Activated CD4-positive, alpha-beta T cell treated with anti-CD3 and anti-CD28 coated beads for 1 hour (primary cell): Measurements from ENCODE around the gene ZNF524.
A peak's percentile ranks its signal among the peaks of the same experiment; 100 is the strongest.

ENCODE experiments used
- DNase-seq: peaks from one replicate; pipeline ENCODE4 v3.0.0-alpha.2; 2020

ZNF524 gene

GRCh38 chr19:55603581-55604292 lies 3.6 kb downstream of the ZNF524 start:
- no peak for DNase-seq

- DNase-seq: peak; percentile 98
These were observed 5.1 kb downstream of the ZNF524 start for GRCh38 chr19:55605207-55605636.

- peak; percentile 58 for DNase-seq
These were observed 5.8 kb downstream of the ZNF524 start, which contains the start of gene ZNF865 for GRCh38 chr19:55605637-55606470. Gene ZNF865 (plus strand): TSS chr19:55605647. CDS start chr19:55613619, 7,972 bp downstream.

- DNase-seq: no peak
These were observed 6.3 kb downstream of the ZNF524 start for GRCh38 chr19:55606471-55606787.

- DNase-seq: no peak
These were observed 6.7 kb downstream of the ZNF524 start for GRCh38 chr19:55606817-55607216.

- DNase-seq: no peak
These were observed 9.2 kb downstream of the ZNF524 start for GRCh38 chr19:55609326-55609725.

GRCh38 chr19:55611300-55611982 lies 11.4 kb downstream of the ZNF524 start:
- no peak for DNase-seq

GRCh38 chr19:55611983-55612645 lies 12.0 kb downstream of the ZNF524 start:
- no peak for DNase-seq

- no peak for DNase-seq
These were observed 13.3 kb downstream of the ZNF524 start for GRCh38 chr19:55613396-55613795.

- no peak for DNase-seq
These were observed 14.0 kb downstream of the ZNF524 start for GRCh38 chr19:55613930-55614710.

- DNase-seq: no peak
These were observed 14.8 kb downstream of the ZNF524 start for GRCh38 chr19:55614711-55615542.

- DNase-seq: no peak
These were observed 15.7 kb downstream of the ZNF524 start for GRCh38 chr19:55615543-55616394.

GRCh38 chr19:55616395-55616875 lies 16.3 kb downstream of the ZNF524 start:
- DNase-seq: no peak

GRCh38 chr19:55617426-55617825 lies 17.3 kb downstream of the ZNF524 start:
- no peak for DNase-seq

GRCh38 chr19:55618426-55618825 lies 18.3 kb downstream of the ZNF524 start:
- no peak for DNase-seq

- no peak for DNase-seq
These were observed 19.2 kb downstream of the ZNF524 start for GRCh38 chr19:55619286-55619685.

- no peak for DNase-seq
These were observed 20.5 kb downstream of the ZNF524 start for GRCh38 chr19:55620410-55621204.

GRCh38 chr19:55621205-55621672 lies 21.2 kb downstream of the ZNF524 start:
- no peak for DNase-seq

GRCh38 chr19:55621673-55622231 lies 21.7 kb downstream of the ZNF524 start:
- no peak for DNase-seq
